ENCODE data around the gene USF3.

The USF3 gene

DNA sequence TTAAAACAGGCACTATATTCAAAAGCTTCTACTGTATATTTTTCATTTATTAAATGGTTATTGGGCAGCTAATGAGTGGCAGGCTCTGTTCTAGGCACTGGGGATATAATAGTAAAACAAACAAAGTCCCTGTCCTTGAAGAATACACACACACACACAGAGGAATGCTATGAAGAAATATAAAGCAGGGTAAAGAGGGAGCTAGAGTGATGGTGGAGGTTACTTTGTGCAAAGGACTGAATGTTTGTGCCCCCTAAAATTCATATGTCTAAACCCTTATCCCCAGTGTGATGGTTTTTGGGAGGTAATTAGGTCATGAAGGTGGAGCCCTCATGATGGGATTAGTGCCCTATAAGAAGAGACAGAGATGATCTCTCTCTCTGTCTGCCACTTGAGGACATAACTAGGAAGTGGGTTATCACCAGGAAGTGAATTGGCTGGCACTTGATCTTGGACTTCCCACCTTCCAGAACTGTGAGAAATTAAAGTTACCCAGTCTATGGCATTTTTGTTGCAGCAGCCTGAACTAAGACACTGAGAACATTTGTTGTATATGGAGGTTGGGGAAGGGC, 31.8 kb downstream of the USF3 start:
- Histone ChIP-seq H3K9ac (ENCODE audit: low read length) (no peak overlapping the region), H3K9me3 (ENCODE audit: control insufficient read depth, low read length) (no peaks in the 10 kb centered on the region), H3K36me3 (ENCODE audit: control insufficient read depth, insufficient read depth, low read length, severe bottlenecking) (peaks cover 50% of the 10 kb centered on the region), H3K4me1 (ENCODE audit: control insufficient read depth, insufficient read depth, low read length) (peaks cover 11% of the 10 kb centered on the region), H3K4me3 (ENCODE audit: low read length) (no peak overlapping the region), H3K27me3 (replicated peaks; ENCODE audit: control insufficient read depth, insufficient read depth, low read length) (no peaks in the 10 kb centered on the region)
- DNase-seq (ENCODE audit: low read depth), result no peak

DNA sequence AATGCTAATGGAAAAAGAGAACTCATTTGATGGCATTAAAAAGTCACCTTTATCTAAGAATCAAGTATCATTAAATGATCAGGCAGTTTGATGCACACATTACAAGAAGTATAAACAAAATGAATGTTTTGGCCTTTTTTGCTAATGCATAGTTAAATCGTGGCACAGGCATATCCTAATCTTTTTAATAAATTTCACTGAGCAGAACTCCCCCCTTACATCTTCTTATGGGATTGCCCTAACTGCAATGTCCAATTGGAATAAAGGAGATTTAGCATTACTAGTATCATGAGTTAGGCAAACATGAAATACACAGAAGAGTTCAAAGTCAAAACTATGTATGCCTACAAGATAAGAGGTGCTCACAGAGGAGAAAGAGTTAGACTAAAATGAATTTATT, 32.7 kb downstream of the USF3 start:
- Histone ChIP-seq H3K27me3 (replicated peaks; ENCODE audit: control insufficient read depth, insufficient read depth, low read length) (no peaks in the 10 kb centered on the region), H3K4me3 (ENCODE audit: low read length) (no peak overlapping the region), H3K36me3 (ENCODE audit: control insufficient read depth, insufficient read depth, low read length, severe bottlenecking) (peaks cover 57% of the 10 kb centered on the region), H3K9ac (ENCODE audit: low read length) (no peak overlapping the region), H3K4me1 (ENCODE audit: control insufficient read depth, insufficient read depth, low read length) (peaks cover 11% of the 10 kb centered on the region), H3K9me3 (ENCODE audit: control insufficient read depth, low read length) (no peaks in the 10 kb centered on the region)
- no peak for DNase-seq (ENCODE audit: low read depth)

DNA sequence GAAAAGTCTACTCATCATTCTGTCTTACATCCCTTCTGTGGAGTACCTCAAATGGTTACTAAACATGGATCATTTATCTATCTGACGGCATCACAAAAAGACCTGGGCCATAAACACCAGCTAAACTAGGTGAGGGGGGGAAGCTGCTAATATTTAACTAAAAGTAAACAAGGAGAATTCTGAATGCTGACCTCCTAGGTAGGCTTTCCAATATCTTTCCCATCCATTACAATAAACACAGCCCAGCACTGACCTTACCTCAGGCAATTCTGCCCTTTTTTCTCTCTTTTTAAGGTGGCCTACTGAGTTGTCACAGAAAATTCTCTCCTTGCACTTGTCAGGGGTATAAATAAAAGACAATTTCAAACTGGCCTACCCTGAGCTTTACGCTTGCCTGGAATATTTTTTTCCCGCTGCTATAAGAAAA, 33.1 kb downstream of the USF3 start:
- peaks cover 6% of the 10 kb centered on the region for H3K4me1 ChIP-seq (ENCODE audit: control insufficient read depth, insufficient read depth, low read length)
- no peak for DNase-seq (ENCODE audit: low read depth)
- no peak overlapping the region for H3K9ac ChIP-seq (ENCODE audit: low read length)
- H3K36me3 ChIP-seq (ENCODE audit: control insufficient read depth, insufficient read depth, low read length, severe bottlenecking), result peaks cover 60% of the 10 kb centered on the region
- no peaks in the 10 kb centered on the region for H3K27me3 ChIP-seq (replicated peaks; ENCODE audit: control insufficient read depth, insufficient read depth, low read length)
- no peaks in the 10 kb centered on the region for H3K9me3 ChIP-seq (ENCODE audit: control insufficient read depth, low read length)
- no peak overlapping the region for H3K4me3 ChIP-seq (ENCODE audit: low read length)

DNA sequence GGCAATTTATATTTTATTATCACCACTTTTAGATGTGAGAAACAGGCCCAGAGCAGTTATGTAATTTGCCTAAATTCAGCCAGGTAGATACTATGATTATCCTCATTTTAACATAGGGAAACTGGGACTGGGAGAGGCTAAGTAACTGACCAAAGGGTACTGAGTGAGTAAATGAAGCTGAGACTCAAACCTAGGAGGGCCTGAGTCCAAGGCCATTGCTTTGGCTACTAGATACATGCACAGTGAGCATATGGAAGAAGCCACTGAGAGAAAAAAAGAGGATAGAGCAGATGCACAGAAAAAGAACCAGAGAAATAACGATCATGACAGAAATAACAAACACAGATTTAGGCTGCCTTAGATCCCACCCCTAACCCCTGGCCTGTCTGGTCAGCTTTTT, 33.6 kb downstream of the USF3 start:
- peaks cover 1% of the 10 kb centered on the region for H3K4me1 ChIP-seq (ENCODE audit: control insufficient read depth, insufficient read depth, low read length)

DNA sequence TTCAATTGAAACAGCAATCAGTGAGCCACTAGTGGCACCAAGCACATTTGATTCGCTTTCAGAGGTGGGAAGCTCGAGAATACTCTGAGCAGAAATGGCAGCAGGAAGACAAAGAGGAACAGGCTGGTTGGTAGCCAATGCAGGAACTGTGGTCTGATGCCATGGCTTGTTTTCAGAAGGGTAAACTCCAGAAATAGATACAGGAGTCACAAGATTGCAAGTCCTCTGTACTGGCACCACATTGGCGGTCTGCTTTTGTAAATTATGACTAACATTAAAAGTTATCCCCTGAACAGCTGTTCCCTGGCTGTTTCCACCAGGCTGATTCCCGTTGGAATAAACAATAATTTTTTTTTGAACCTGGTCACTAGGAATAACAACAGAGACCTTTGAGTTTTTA, 35.5 kb downstream of the USF3 start:
- Histone ChIP-seq H3K4me1 (ENCODE audit: control insufficient read depth, insufficient read depth, low read length) (no peaks in the 10 kb centered on the region), H3K4me3 (ENCODE audit: low read length) (no peak overlapping the region), H3K9me3 (ENCODE audit: control insufficient read depth, low read length) (no peaks in the 10 kb centered on the region), H3K36me3 (ENCODE audit: control insufficient read depth, insufficient read depth, low read length, severe bottlenecking) (peaks cover 75% of the 10 kb centered on the region), H3K27me3 (replicated peaks; ENCODE audit: control insufficient read depth, insufficient read depth, low read length) (no peaks in the 10 kb centered on the region), H3K9ac (ENCODE audit: low read length) (no peak overlapping the region)
- no peak for DNase-seq (ENCODE audit: low read depth)

More for the DNA sequence above, 33.6 kb downstream of the USF3 start:
- no peaks in the 10 kb centered on the region for H3K9me3 ChIP-seq (ENCODE audit: control insufficient read depth, low read length)
- DNase-seq (ENCODE audit: low read depth), result no peak
- H3K36me3 ChIP-seq (ENCODE audit: control insufficient read depth, insufficient read depth, low read length, severe bottlenecking), result peaks cover 65% of the 10 kb centered on the region
- H3K27me3 ChIP-seq (replicated peaks; ENCODE audit: control insufficient read depth, insufficient read depth, low read length), result no peaks in the 10 kb centered on the region
- H3K9ac ChIP-seq (ENCODE audit: low read length), result no peak overlapping the region
- H3K4me3 ChIP-seq (ENCODE audit: low read length), result no peak overlapping the region

DNA sequence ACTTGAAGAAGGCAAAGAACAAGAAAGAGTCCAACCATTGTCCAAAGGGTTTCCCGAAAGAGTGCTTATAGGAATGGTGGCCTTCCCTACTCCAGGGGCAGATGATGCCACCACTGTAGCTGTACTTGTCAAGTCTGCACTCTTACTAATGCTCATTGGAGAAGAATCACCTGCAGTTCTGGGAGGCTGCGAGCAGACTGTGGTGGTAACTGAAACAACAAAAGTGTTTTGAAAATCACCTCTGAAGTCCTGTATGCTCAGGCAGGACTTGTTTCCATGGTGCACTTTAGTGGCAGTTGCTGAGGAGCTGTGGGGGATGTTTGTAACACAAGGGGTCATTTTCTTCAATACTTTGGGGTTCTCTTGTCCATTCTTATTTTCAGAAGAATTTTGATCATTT, 36.0 kb downstream of the USF3 start:
- H3K9me3 ChIP-seq (ENCODE audit: control insufficient read depth, low read length), result no peaks in the 10 kb centered on the region
- H3K27me3 ChIP-seq (replicated peaks; ENCODE audit: control insufficient read depth, insufficient read depth, low read length), result no peaks in the 10 kb centered on the region
- H3K36me3 ChIP-seq (ENCODE audit: control insufficient read depth, insufficient read depth, low read length, severe bottlenecking), result peaks cover 79% of the 10 kb centered on the region
- H3K4me3 ChIP-seq (ENCODE audit: low read length), result no peak overlapping the region
- no peak for DNase-seq (ENCODE audit: low read depth)
- no peak overlapping the region for H3K9ac ChIP-seq (ENCODE audit: low read length)
- no peaks in the 10 kb centered on the region for H3K4me1 ChIP-seq (ENCODE audit: control insufficient read depth, insufficient read depth, low read length)

DNA sequence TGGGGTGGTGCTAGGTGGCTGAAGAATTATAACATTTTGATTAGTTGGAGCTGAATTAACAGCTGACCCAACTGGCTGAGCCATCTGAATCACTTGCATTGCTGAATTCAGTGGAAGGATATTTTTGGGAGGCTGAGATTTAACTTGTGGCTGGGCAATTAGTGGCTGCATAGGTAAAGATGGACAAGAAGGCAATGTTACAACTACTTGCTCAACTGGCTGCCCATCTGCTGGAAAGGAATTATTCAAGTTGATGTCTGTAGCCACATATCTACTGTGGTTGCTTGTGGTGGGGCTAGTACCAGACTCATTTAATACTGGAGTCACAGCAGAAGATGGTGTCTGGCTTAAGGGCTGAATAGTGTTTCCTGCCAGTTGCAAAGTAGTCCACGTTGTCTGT, 36.4 kb downstream of the USF3 start:
- no peak for DNase-seq (ENCODE audit: low read depth)
- no peaks in the 10 kb centered on the region for H3K9me3 ChIP-seq (ENCODE audit: control insufficient read depth, low read length)

DNA sequence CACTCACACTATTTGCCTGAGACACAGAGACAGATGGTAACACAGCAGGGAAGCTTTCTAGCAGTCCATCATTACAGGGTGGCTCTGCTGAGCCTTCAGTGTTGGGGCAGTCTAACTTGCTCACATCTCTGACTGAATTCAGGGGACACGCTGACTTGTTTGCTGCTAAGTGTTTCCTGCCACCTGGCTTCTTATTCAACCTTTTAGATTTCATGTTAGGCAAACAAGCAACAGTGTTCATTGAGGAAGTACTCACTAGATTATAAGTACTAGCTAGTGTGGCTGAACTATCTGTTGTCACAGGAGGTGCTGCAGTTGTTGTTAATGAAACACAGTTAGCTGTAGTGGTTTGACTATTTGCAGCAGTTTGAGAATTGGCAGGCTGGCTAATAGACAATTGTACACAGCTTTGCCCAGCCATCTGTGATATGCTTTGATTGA, 37.3 kb downstream of the USF3 start:
- Histone ChIP-seq H3K4me3 (ENCODE audit: low read length) (no peak overlapping the region), H3K27me3 (replicated peaks; ENCODE audit: control insufficient read depth, insufficient read depth, low read length) (no peaks in the 10 kb centered on the region), H3K4me1 (ENCODE audit: control insufficient read depth, insufficient read depth, low read length) (no peaks in the 10 kb centered on the region), H3K36me3 (ENCODE audit: control insufficient read depth, insufficient read depth, low read length, severe bottlenecking) (peaks cover 81% of the 10 kb centered on the region), H3K9me3 (ENCODE audit: control insufficient read depth, low read length) (no peaks in the 10 kb centered on the region), H3K9ac (ENCODE audit: low read length) (no peak overlapping the region)
- no peak for DNase-seq (ENCODE audit: low read depth)

More for the DNA sequence above, 36.4 kb downstream of the USF3 start:
- no peaks in the 10 kb centered on the region for H3K27me3 ChIP-seq (replicated peaks; ENCODE audit: control insufficient read depth, insufficient read depth, low read length)
- H3K4me3 ChIP-seq (ENCODE audit: low read length), result no peak overlapping the region
- H3K4me1 ChIP-seq (ENCODE audit: control insufficient read depth, insufficient read depth, low read length), result no peaks in the 10 kb centered on the region
- H3K36me3 ChIP-seq (ENCODE audit: control insufficient read depth, insufficient read depth, low read length, severe bottlenecking), result peaks cover 84% of the 10 kb centered on the region
- no peak overlapping the region for H3K9ac ChIP-seq (ENCODE audit: low read length)

DNA sequence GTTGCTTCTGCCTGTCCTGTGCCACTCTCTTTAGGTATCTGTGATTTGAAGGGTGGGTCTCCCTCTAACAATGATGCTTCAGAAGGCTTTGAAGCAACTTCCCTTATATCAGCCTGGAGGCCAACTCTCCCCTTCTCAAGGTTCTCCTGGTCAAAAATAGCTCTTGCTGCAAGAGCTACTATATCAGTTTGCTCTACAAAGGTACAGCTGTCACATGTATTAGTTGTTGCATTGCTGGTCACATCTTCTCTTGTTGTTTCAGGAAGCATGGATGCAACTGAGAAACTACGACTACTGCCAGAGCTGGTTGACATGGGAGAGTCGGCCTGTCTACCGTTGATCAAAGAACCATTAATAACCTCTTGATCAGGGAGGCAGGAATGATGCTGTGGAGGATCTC, 38.3 kb downstream of the USF3 start:
- no peak overlapping the region for H3K9ac ChIP-seq (ENCODE audit: low read length)
- no peak overlapping the region for H3K4me3 ChIP-seq (ENCODE audit: low read length)
- H3K36me3 ChIP-seq (ENCODE audit: control insufficient read depth, insufficient read depth, low read length, severe bottlenecking), result peaks cover 71% of the 10 kb centered on the region
- no peaks in the 10 kb centered on the region for H3K4me1 ChIP-seq (ENCODE audit: control insufficient read depth, insufficient read depth, low read length)
- DNase-seq (ENCODE audit: low read depth), result no peak
- H3K27me3 ChIP-seq (replicated peaks; ENCODE audit: control insufficient read depth, insufficient read depth, low read length), result no peaks in the 10 kb centered on the region
- H3K9me3 ChIP-seq (ENCODE audit: control insufficient read depth, low read length), result no peaks in the 10 kb centered on the region

DNA sequence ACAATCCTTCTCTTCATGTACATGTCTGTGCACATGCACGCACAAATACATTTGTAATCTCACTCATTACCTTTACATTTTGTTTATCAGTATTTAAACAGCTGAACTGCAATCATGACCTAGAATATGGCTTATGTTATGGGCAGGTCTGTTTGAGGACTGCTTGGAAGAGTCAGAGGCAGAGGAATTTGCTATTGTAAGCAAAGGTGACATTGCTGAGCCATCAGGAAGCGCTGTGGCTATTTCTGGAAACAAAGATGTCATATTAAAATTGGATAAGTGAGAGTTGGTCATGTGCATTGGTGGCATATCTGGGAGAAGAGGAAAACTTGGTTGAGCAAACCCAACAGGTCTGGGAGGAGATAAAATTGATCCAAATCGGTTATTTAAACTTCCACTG, 41.6 kb downstream of the USF3 start:
- Histone ChIP-seq H3K4me3 (ENCODE audit: low read length) (no peak overlapping the region), H3K36me3 (ENCODE audit: control insufficient read depth, insufficient read depth, low read length, severe bottlenecking) (peaks cover 45% of the 10 kb centered on the region), H3K9ac (ENCODE audit: low read length) (no peak overlapping the region), H3K9me3 (ENCODE audit: control insufficient read depth, low read length) (no peaks in the 10 kb centered on the region), H3K27me3 (replicated peaks; ENCODE audit: control insufficient read depth, insufficient read depth, low read length) (no peaks in the 10 kb centered on the region), H3K4me1 (ENCODE audit: control insufficient read depth, insufficient read depth, low read length) (no peaks in the 10 kb centered on the region)
- DNase-seq (ENCODE audit: low read depth), result no peak

DNA sequence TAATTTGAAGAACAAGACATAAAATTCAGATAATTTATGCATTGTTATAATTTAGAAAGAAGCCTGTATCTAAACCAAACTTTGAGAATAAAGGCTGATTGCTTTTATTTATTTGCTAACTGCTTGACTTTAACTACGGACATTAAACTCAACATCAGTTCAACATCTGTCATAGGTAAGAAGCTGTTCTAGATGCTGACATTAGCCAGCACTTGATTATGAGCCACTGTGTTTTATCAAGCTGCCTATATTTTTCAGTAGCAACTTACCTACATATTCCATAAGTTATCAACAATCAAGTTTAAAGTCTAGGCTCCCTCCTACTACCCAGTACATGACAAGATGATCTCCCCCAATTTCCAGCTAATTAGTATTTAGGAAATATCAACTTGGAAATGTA, 42.1 kb downstream of the USF3 start:
- peaks cover 39% of the 10 kb centered on the region for H3K36me3 ChIP-seq (ENCODE audit: control insufficient read depth, insufficient read depth, low read length, severe bottlenecking)
- no peaks in the 10 kb centered on the region for H3K4me1 ChIP-seq (ENCODE audit: control insufficient read depth, insufficient read depth, low read length)
- H3K9ac ChIP-seq (ENCODE audit: low read length), result no peak overlapping the region
- H3K4me3 ChIP-seq (ENCODE audit: low read length), result no peak overlapping the region
- no peaks in the 10 kb centered on the region for H3K27me3 ChIP-seq (replicated peaks; ENCODE audit: control insufficient read depth, insufficient read depth, low read length)
- DNase-seq (ENCODE audit: low read depth), result no peak
- H3K9me3 ChIP-seq (ENCODE audit: control insufficient read depth, low read length), result no peaks in the 10 kb centered on the region

DNA sequence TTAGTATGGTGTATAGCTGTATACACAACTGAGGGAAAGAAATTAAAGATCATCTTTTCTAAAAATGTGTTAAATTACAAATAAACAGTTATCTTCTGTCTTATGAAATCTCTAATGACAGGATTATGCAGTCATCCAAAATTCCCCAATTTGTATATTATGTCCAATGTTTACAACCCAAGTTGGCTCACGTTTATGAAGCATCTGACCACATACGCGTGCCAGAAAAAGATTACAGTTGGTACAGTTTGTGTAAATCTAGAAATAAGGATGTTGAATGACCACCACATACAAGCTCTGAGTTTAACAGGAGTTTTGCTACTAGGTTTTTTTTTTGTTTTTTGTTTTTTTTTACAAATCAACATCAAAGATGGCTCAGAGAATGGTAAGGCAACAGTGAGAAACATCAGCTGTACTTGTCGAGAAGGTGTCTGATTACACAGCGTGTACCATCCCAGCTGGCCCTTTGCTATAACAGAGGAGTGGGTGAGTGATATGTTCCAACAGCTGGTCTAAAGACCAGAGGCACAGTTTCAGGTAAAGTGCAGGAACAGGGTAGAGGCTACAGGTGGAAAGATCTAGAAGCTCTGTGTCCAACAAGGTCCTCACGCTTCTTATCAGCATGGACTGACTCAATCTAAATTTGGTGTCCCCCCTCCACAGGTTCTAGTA, 47.1 kb downstream of the USF3 start:
- no peak overlapping the region for H3K9ac ChIP-seq (ENCODE audit: low read length)
- DNase-seq (ENCODE audit: low read depth), result no peak
- no peaks in the 10 kb centered on the region for H3K36me3 ChIP-seq (ENCODE audit: control insufficient read depth, insufficient read depth, low read length, severe bottlenecking)
- no peaks in the 10 kb centered on the region for H3K4me1 ChIP-seq (ENCODE audit: control insufficient read depth, insufficient read depth, low read length)
- no peaks in the 10 kb centered on the region for H3K27me3 ChIP-seq (replicated peaks; ENCODE audit: control insufficient read depth, insufficient read depth, low read length)
- peaks cover 21% of the 10 kb centered on the region for H3K9me3 ChIP-seq (ENCODE audit: control insufficient read depth, low read length)
- no peak overlapping the region for H3K4me3 ChIP-seq (ENCODE audit: low read length)
